ENCODE results near the gene HNRNPM.

HNRNPM gene

GRCh38 chr19:8483165-8483564 is 38.4 kb downstream of the HNRNPM start (continued):
- no peak for TF ChIP-seq RARB (CRISPR knock-in tag; IDR thresholded peaks at IDR 0.05)
- no peak for TF ChIP-seq ZNF8 (CRISPR knock-in tag; IDR thresholded peaks at IDR 0.05)
- no peak for TF ChIP-seq TOX (CRISPR knock-in tag; IDR thresholded peaks at IDR 0.05; ENCODE audit: borderline replicate concordance)
- no peak for TF ChIP-seq ZFP3 (CRISPR knock-in tag; IDR thresholded peaks at IDR 0.05)

GRCh38 chr19:8484331-8484894 is 39.6 kb downstream of the HNRNPM start:
- no peak for ATAC-seq
- no peak for TF ChIP-seq ARNTL (CRISPR knock-in tag; IDR thresholded peaks at IDR 0.05; ENCODE audit: borderline replicate concordance, low read depth)
- TF ChIP-seq ZFP3 (CRISPR knock-in tag; IDR thresholded peaks at IDR 0.05), result no peak
- no peak for TF ChIP-seq ZNF8 (CRISPR knock-in tag; IDR thresholded peaks at IDR 0.05)
- no peak for TF ChIP-seq TCF4 (CRISPR knock-in tag; IDR thresholded peaks at IDR 0.05; ENCODE audit: borderline replicate concordance)
- no peak for TF ChIP-seq ZC3H10 (CRISPR knock-in tag; IDR thresholded peaks at IDR 0.05)
- no peak for TF ChIP-seq POU6F1 (CRISPR knock-in tag; IDR thresholded peaks at IDR 0.05; ENCODE audit: borderline replicate concordance, low read depth)
- TF ChIP-seq TSHZ2 (CRISPR knock-in tag; IDR thresholded peaks at IDR 0.05), result no peak
- TF ChIP-seq BACH2 (CRISPR knock-in tag; IDR thresholded peaks at IDR 0.05; ENCODE audit: borderline replicate concordance), result no peak
- no peak for TF ChIP-seq RARB (CRISPR knock-in tag; IDR thresholded peaks at IDR 0.05)
- no peak for TF ChIP-seq ZNF565 (CRISPR knock-in tag; conservative IDR thresholded peaks at IDR 0.05; ENCODE audit: low read depth)
- no peak for TF ChIP-seq ISL1 (CRISPR knock-in tag; IDR thresholded peaks at IDR 0.05)
- TF ChIP-seq ZFP30 (CRISPR knock-in tag; IDR thresholded peaks at IDR 0.05), result no peak
- TF ChIP-seq PPARA (CRISPR knock-in tag; IDR thresholded peaks at IDR 0.05; ENCODE audit: borderline replicate concordance), result no peak
- TF ChIP-seq PATZ1 (CRISPR knock-in tag; IDR thresholded peaks at IDR 0.05; ENCODE audit: borderline replicate concordance), result no peak
- no peak for TF ChIP-seq GLIS3 (CRISPR knock-in tag; IDR thresholded peaks at IDR 0.05)
- TF ChIP-seq TOX (CRISPR knock-in tag; IDR thresholded peaks at IDR 0.05; ENCODE audit: borderline replicate concordance), result no peak
- no peak for TF ChIP-seq ESRRG (CRISPR knock-in tag; IDR thresholded peaks at IDR 0.05)
- TF ChIP-seq CSRNP3 (CRISPR knock-in tag; IDR thresholded peaks at IDR 0.05), result no peak
- no peak for TF ChIP-seq CREB5 (CRISPR knock-in tag; IDR thresholded peaks at IDR 0.05; ENCODE audit: low read depth)

GRCh38 chr19:8485561-8486371 is 41.0 kb downstream of the HNRNPM start:
- no peak for ATAC-seq
- no peak for TF ChIP-seq ESRRG (CRISPR knock-in tag; IDR thresholded peaks at IDR 0.05)
- TF ChIP-seq ZNF8 (CRISPR knock-in tag; IDR thresholded peaks at IDR 0.05), result no peak
- no peak for TF ChIP-seq BACH2 (CRISPR knock-in tag; IDR thresholded peaks at IDR 0.05; ENCODE audit: borderline replicate concordance)
- no peak for TF ChIP-seq TCF4 (CRISPR knock-in tag; IDR thresholded peaks at IDR 0.05; ENCODE audit: borderline replicate concordance)
- TF ChIP-seq PPARA (CRISPR knock-in tag; IDR thresholded peaks at IDR 0.05; ENCODE audit: borderline replicate concordance), result no peak
- no peak for TF ChIP-seq ZFP3 (CRISPR knock-in tag; IDR thresholded peaks at IDR 0.05)
- TF ChIP-seq CREB5 (CRISPR knock-in tag; IDR thresholded peaks at IDR 0.05; ENCODE audit: low read depth), result no peak
- TF ChIP-seq GLIS3 (CRISPR knock-in tag; IDR thresholded peaks at IDR 0.05), result no peak
- no peak for TF ChIP-seq ARNTL (CRISPR knock-in tag; IDR thresholded peaks at IDR 0.05; ENCODE audit: borderline replicate concordance, low read depth)
- no peak for TF ChIP-seq TOX (CRISPR knock-in tag; IDR thresholded peaks at IDR 0.05; ENCODE audit: borderline replicate concordance)
- TF ChIP-seq OSR1 (CRISPR knock-in tag; IDR thresholded peaks at IDR 0.05), result no peak
- TF ChIP-seq RARB (CRISPR knock-in tag; IDR thresholded peaks at IDR 0.05), result no peak
- TF ChIP-seq SNAI2 (CRISPR knock-in tag; IDR thresholded peaks at IDR 0.05), result no peak
- TF ChIP-seq TSHZ2 (CRISPR knock-in tag; IDR thresholded peaks at IDR 0.05), result no peak

All from SK-N-SH treated with all-trans-retinoic acid at 6 μM for 48 hours (cell line).